Neutrophil (primary cell): Measurements from ENCODE around the gene SETD2.

Source experiments
- H3K27ac ChIP-seq: fragments of 200-600 bp; sonication (generic); 2 replicates; pipeline ENCODE4 v1.5.1; 2016; ENCODE audit warnings: mild to moderate bottlenecking, moderate library complexity
- H3K27me3 ChIP-seq: fragments of 200-600 bp; sonication (generic); 2 replicates; pipeline ENCODE4 v1.6.0; 2016; ENCODE audit warnings: mild to moderate bottlenecking
- H3K36me3 ChIP-seq: fragments of 200-600 bp; sonication (generic); 2 replicates; pipeline ENCODE4 v1.5.1; 2017
- H3K4me1 ChIP-seq, 2 experiments: fragments of 200-600 bp in 1 of 2; sonication (generic) in 1 of 2; 1 replicate in 1 of 2; 2 replicates in 1 of 2; pipeline versions ENCODE4 v1.5.1 to v1.6.1; 2013 to 2016; ENCODE audit warnings: low read depth in 1 of 2, low read length in 1 of 2, mild to moderate bottlenecking in 1 of 2, moderate library complexity in 1 of 2; ENCODE audit not compliant: control insufficient read depth in 1 of 2, insufficient read depth in 1 of 2
- H3K4me3 ChIP-seq, 2 experiments: fragments of 200-600 bp in 1 of 2; sonication (generic) in 1 of 2; 1 replicate in 1 of 2; 2 replicates in 1 of 2; pipeline ENCODE4 v1.5.1; 2013 to 2016; ENCODE audit warnings: low read depth in 1 of 2, low read length in 1 of 2, mild to moderate bottlenecking in 1 of 2, moderate library complexity in 1 of 2
- H3K9me3 ChIP-seq: fragments of 200-600 bp; sonication (generic); 2 replicates; pipeline ENCODE4 v1.5.1; 2016
- TF ChIP-seq, protein P1 (sequence below): fragments of 200-600 bp; sonication (generic); IDR thresholded peaks from 2 replicates; pipeline ENCODE4 v1.5.1; 2016; ENCODE audit warnings: antibody characterized with exemption

SETD2 gene

GRCh38 chr3:46976326-46977190 is 187.4 kb downstream of the SETD2 start, which contains the start of gene CCDC12:
Gene CCDC12, minus strand, starts transcription at chr3:46976745. Its CDS starts 13 bp downstream, at chr3:46976732.
- no peaks in the 10 kb centered on the region for H3K9me3 ChIP-seq
- H3K36me3 ChIP-seq = no peaks in the 10 kb centered on the region
- H3K4me3 ChIP-seq = peak within 1 kb of the TSS; percentile 79 to 87
- H3K27me3 ChIP-seq = no peaks in the 10 kb centered on the region
- H3K4me1 ChIP-seq = peaks cover 74 to 78% of the 10 kb centered on the region in 2 experiments
- peak within 1 kb of the TSS; percentile 87 for H3K27ac ChIP-seq
- TF ChIP-seq, protein P1, sequence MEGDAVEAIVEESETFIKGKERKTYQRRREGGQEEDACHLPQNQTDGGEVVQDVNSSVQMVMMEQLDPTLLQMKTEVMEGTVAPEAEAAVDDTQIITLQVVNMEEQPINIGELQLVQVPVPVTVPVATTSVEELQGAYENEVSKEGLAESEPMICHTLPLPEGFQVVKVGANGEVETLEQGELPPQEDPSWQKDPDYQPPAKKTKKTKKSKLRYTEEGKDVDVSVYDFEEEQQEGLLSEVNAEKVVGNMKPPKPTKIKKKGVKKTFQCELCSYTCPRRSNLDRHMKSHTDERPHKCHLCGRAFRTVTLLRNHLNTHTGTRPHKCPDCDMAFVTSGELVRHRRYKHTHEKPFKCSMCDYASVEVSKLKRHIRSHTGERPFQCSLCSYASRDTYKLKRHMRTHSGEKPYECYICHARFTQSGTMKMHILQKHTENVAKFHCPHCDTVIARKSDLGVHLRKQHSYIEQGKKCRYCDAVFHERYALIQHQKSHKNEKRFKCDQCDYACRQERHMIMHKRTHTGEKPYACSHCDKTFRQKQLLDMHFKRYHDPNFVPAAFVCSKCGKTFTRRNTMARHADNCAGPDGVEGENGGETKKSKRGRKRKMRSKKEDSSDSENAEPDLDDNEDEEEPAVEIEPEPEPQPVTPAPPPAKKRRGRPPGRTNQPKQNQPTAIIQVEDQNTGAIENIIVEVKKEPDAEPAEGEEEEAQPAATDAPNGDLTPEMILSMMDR = peak; percentile 29

GRCh38 chr3:46974421-46975171 is 189.3 kb downstream of the SETD2 start:
- Histone ChIP-seq H3K36me3 (no peaks in the 10 kb centered on the region), H3K27me3 (no peaks in the 10 kb centered on the region), H3K4me1 (peaks cover 73 to 74% of the 10 kb centered on the region in 2 experiments), H3K27ac (peak overlapping the region; percentile 75), H3K4me3 (no peak overlapping the region), H3K9me3 (no peaks in the 10 kb centered on the region)
- TF ChIP-seq, protein P1 = no peak

DNA sequence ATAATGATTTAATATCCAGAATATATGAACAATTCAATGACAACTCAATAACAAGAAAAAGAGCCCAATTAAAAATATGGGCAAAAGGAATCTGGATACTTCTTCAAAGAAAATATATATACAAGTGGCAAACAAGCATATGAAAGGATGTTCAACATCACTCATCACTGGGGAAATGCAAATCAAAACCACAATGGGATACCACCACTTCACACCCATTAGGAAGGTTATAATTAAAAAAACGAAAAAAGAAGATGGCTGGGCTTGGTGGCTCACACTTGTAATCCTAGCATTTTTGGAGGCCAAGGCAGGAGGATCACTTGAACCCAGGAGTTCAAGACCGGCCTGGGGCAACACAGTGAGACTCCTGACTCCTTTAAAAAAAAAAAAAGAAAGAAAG is 191.5 kb downstream of the SETD2 start:
- Histone ChIP-seq H3K36me3 (no peaks in the 10 kb centered on the region), H3K4me1 (peaks cover 73 to 74% of the 10 kb centered on the region in 2 experiments), H3K27ac (peak overlapping the region; percentile 79), H3K4me3 (no peak overlapping the region), H3K27me3 (no peaks in the 10 kb centered on the region), H3K9me3 (no peaks in the 10 kb centered on the region)
- TF ChIP-seq, protein P1 = no peak

DNA sequence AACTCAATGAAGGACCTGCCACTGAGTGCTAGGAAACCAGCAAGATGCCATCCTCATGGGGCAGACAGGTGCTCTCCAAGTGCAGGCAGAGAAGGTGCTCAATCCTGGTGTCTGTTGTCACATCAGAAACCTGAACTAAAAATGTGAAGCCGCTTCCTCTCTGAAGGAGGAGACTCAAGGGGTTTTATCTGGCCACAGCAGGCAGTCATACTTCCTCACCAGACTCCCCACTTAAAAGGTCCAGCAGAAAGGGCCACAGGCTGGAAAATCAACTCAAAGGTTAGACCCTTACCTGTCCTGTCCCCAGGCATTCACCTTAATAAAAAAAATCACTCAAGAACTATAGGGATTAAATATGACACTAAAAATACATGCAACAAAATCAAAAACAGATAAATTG is 192.2 kb downstream of the SETD2 start:
- Histone ChIP-seq H3K36me3 (no peaks in the 10 kb centered on the region), H3K9me3 (no peaks in the 10 kb centered on the region), H3K27ac (peak overlapping the region; percentile 79), H3K27me3 (no peaks in the 10 kb centered on the region), H3K4me3 (no peak overlapping the region), H3K4me1 (peaks cover 74% of the 10 kb centered on the region in 2 experiments)
- TF ChIP-seq, protein P1 = no peak

DNA sequence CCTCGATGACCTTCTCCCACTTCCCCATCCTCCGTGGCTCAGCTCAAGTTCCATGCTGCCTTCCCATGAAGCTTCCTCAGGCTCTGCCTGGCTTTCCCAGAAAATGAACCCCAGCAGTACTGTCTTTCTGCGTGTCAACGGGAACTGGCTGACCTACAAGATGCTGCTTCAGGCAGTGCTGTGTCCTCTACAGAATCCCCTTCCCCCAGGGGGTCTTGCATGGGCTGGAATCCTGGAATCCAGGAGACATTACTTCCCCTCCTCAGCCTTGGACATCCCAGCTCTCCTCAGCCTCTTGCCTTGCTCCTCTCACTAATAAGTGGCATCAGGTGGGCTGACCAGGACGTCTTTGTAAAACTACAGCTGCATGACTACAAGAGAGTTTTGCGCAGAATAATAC is 192.8 kb downstream of the SETD2 start:
- Histone ChIP-seq H3K4me1 (peaks cover 78% of the 10 kb centered on the region in 2 experiments), H3K27ac (peak overlapping the region; percentile 79), H3K36me3 (no peaks in the 10 kb centered on the region), H3K27me3 (no peaks in the 10 kb centered on the region), H3K4me3 (no peak overlapping the region), H3K9me3 (no peaks in the 10 kb centered on the region)
- TF ChIP-seq, protein P1 = no peak
